Gastroesophageal sphincter (tissue), 4 donors: ENCODE measurements around the gene THY1. TPM values are rescaled to one million over a fixed set of nuclear protein-coding genes. Genes with fewer than 3 reads are reported as not detected.
"Not testable (repeated sequence)": the region's sequence is repeated elsewhere in the genome, so short reads cannot be mapped to it uniquely, and the experiment has no call there.

Experiments used
- ATAC-seq: fragments of 150-250 bp; one replicate; pipeline ENCODE4 v1.9.1; 2016; ENCODE audit warnings: mild to moderate bottlenecking, moderate library complexity
- H3K27ac ChIP-seq, 4 donors: fragments of 200-600 bp; sonication (generic) in 3 of 4; 1 replicate in 3 of 4; 2 replicates in 1 of 4; pipeline ENCODE4 v1.5.1; 2016 to 2019
- H3K27me3 ChIP-seq: fragments of 200-600 bp; sonication (generic); one replicate; pipeline ENCODE4 v1.5.1; 2019
- H3K36me3 ChIP-seq, 2 donors: fragments of 200-600 bp; sonication (generic); one replicate each; pipeline ENCODE4 v1.5.1; 2019; ENCODE audit warnings: control low read depth in 1 of 2
- H3K4me1 ChIP-seq, 3 donors: fragments of 200-600 bp; sonication (generic); 1 replicate in 2 of 3; 2 replicates in 1 of 3; pipeline ENCODE4 v1.5.1; 2016 to 2019; ENCODE audit warnings: control low read depth in 2 of 3
- H3K4me3 ChIP-seq, 2 donors: fragments of 200-600 bp; sonication (generic); one replicate each; pipeline ENCODE4 v1.5.1; 2019; ENCODE audit warnings: mild to moderate bottlenecking in 1 of 2, moderate library complexity in 1 of 2
- H3K9me3 ChIP-seq, 3 donors: fragments of 200-600 bp; sonication (generic); one replicate each; pipeline ENCODE4 v1.5.1; 2017 to 2019; ENCODE audit warnings: control low read depth in 2 of 3
- CTCF ChIP-seq, 4 experiments: fragments of 200-600 bp in 2 of 4; fragments of 450-650 bp in 2 of 4; sonication (generic) in 1 of 4; IDR thresholded peaks; one replicate each; pipeline ENCODE4 v1.5.1; 2017 to 2019; ENCODE audit warnings: antibody characterized with exemption in 4 of 4, mild to moderate bottlenecking in 2 of 4, moderate library complexity in 2 of 4
- EP300 ChIP-seq: sonication (generic); formaldehyde crosslinking; IDR thresholded peaks from one replicate; pipeline ENCODE4 v1.6.1; 2017; ENCODE audit warnings: antibody characterized with exemption, mild to moderate bottlenecking
- POLR2A ChIP-seq, 2 donors: fragments of 450-650 bp; IDR thresholded peaks; one replicate each; pipeline ENCODE4 v1.6.1; 2017; ENCODE audit warnings: antibody characterized with exemption in 2 of 2, mild to moderate bottlenecking in 2 of 2, moderate library complexity in 1 of 2
- POLR2AphosphoS5 ChIP-seq: sonication (generic); formaldehyde crosslinking; IDR thresholded peaks from one replicate; pipeline ENCODE4 v1.6.1; 2017; ENCODE audit warnings: antibody characterized with exemption
- WGBS, 2 donors: methylation state at CpG; one replicate each; pipeline ENCODE4 v1.1.5; 2018; ENCODE audit warnings: low coverage in 1 of 2; 5-methylcytosine and 5-hydroxymethylcytosine counted together
- total RNA-seq, 4 donors: library from RNA; depleted of rRNA; stranded (reverse); fragments of >200 nt; gene quantifications; one replicate each; pipeline ENCODE4 v1.1.0, GENCODE V29; 2016

Gene THY1
- total RNA-seq, 4 donors from 2014 or later: 2.5 to 34.5 (median 16.8) TPM

DNA sequence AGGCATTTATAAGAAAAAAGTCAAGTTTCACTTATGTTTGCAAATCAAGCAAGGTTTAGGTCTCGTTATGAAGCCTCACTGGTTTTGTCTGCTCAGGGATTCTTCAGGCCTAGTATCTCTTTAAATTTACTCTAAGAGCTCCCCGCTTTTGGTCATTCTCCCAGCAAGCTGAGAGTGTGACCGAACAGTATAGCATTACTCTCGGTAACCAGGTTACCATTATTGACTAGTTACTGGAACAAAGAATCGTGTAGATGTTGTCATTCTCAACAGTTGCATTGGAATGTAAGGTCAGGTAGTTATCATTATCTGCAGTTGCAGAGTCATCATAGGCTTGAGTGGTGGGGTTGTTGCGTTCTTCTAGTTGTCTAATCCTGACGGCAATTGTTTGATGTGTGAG lies 31.7 kb downstream of the THY1 start:
- TF ChIP-seq POLR2A (IDR thresholded peaks at IDR 0.05): no peak
- no peak for TF ChIP-seq POLR2AphosphoS5
- no peak for TF ChIP-seq CTCF (IDR thresholded peaks at IDR 0.05)
- no peaks in the 10 kb centered on the region for H3K36me3 ChIP-seq
- WGBS, 2 donors: 82 to 90% methylated on average over 7 of the region's 7 CpGs
- H3K27me3 ChIP-seq: no peaks in the 10 kb centered on the region
- no peak overlapping the region for H3K27ac ChIP-seq
- no peaks in the 10 kb centered on the region for H3K9me3 ChIP-seq
- no peak for ATAC-seq
- H3K4me1 ChIP-seq: no peaks in the 10 kb centered on the region
- no peak overlapping the region for H3K4me3 ChIP-seq

DNA sequence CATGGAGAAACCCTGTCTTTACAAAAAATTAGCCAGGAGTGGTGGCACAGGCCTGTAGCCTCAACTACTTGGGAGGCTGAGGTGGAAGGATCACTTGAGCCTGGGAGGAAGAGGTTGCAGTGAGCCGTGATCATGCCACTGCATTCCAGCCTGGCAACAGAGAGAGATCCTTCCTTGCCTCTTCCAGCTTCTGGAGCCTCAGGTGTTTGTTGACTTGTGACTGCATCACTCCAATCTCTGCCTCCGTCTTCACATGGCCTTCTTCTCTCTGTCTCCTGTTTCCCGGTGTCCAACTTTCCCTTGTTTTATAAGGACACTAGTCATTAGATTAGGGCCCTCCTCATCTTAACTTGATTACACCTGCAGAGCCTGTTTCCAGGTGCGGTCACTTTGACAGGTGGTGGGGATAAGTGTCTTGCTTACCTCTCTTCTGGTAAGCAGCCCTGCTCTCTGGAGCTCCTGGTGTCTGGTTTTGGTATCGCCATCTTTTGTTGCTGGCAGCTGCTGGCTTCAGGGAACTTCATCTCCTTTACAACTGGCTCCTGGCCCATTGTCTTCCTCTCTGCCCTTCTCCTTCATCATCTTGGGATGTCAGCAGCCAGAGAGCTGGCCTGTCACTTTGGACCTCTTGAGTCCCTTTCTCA lies 33.2 kb downstream of the THY1 start:
- Histone ChIP-seq H3K4me1 (no peaks in the 10 kb centered on the region), H3K4me3 (no peak overlapping the region)

DNA sequence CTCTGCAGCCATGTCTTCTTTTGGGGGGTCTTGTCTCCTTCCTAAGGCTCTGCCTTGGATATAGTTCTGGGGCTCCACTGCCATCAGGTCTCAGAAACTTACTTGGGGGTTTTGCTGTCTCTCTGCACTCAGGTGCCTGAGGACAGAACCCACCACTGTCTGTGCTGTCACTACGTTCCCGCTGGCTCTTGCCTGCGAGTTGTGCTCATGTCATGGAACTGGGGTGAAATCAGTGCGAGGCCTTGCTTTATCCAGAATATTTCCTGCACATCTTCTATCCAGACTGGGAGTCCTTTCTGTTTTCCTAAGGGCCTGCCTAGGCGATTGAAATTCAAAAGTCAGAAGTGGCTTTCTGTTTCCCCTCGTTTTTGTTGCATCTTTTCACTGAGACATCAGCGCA lies 34.9 kb downstream of the THY1 start:
- Histone ChIP-seq H3K4me1 (no peaks in the 10 kb centered on the region), H3K9me3 (no peaks in the 10 kb centered on the region), H3K4me3 (no peak overlapping the region), H3K36me3 (no peaks in the 10 kb centered on the region), H3K27ac (no peak overlapping the region), H3K27me3 (no peaks in the 10 kb centered on the region)
- WGBS, 2 donors: 92% methylated on average over 3 of the region's 7 CpGs; no CpG with 5 or more reads in 1 of the 2 donors
- ATAC-seq: no peak
- TF ChIP-seq EP300 (no peak), POLR2AphosphoS5 (no peak), CTCF (IDR thresholded peaks at IDR 0.05) (no peak), POLR2A (IDR thresholded peaks at IDR 0.05) (no peak)

More for the DNA sequence above, 33.2 kb downstream of the THY1 start:
- Histone ChIP-seq H3K27me3 (no peaks in the 10 kb centered on the region), H3K27ac (no peak overlapping the region), H3K36me3 (no peaks in the 10 kb centered on the region), H3K9me3 (no peaks in the 10 kb centered on the region)
- TF ChIP-seq POLR2AphosphoS5 (no peak), POLR2A (IDR thresholded peaks at IDR 0.05) (no peak), CTCF (IDR thresholded peaks at IDR 0.05) (no peak), EP300 (no peak)
- WGBS, 2 donors: 66 to 82% methylated on average over 1 to 5 of the region's 5 CpGs
- ATAC-seq: no peak

DNA sequence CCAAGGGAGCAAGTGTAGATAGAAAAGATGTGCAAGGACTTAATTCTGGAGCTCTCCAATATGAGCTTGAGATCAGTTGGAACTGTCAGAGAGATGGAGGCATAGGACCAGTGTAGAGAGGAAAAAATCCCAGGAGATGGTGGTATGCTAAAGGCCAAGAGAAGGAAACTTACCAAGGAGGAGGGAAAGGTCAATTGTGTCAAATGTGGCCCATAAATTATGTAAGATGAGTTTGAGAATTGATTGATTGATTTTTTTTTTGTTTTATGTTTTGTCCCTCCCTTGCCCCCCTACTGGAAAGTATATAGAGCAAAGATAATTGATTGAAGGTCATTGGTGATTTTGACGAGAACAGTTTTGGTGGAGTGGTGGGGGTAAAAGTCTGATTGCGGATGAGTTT lies 38.6 kb downstream of the THY1 start:
- no peak overlapping the region for H3K4me3 ChIP-seq
- WGBS, 2 donors: 72% methylated on average over 2 of the region's 2 CpGs; no CpG with 5 or more reads in 1 of the 2 donors
- no peaks in the 10 kb centered on the region for H3K9me3 ChIP-seq
- H3K4me1 ChIP-seq: peaks cover 0 to 20% (median 8%) of the 10 kb centered on the region in 3 donors
- ATAC-seq: no peak
- no peak overlapping the region for H3K27ac ChIP-seq
- H3K36me3 ChIP-seq: no peaks in the 10 kb centered on the region
- TF ChIP-seq CTCF (IDR thresholded peaks at IDR 0.05): no peak
- no peaks in the 10 kb centered on the region for H3K27me3 ChIP-seq

- peaks cover 0 to 23% (median 8%) of the 10 kb centered on the region in 3 donors for H3K4me1 ChIP-seq
- not testable (repeated sequence) for ATAC-seq, H3K27me3 ChIP-seq, H3K27ac ChIP-seq, H3K9me3 ChIP-seq, H3K36me3 ChIP-seq, H3K4me3 ChIP-seq
- WGBS, 2 donors: 82 to 90% methylated on average over 4 to 10 of the region's 14 CpGs
These were observed 40.5 kb downstream of the THY1 start for GRCh38 chr11:119382513-119382912.
